Fibroblast of mammary gland (primary cell): ENCODE data around the gene NRXN3.

ENCODE experiments used
- DNase-seq: peaks from one replicate; pipeline ENCODE4 v3.0.0-alpha.2; 2010; ENCODE audit warnings: low read depth
- H3K4me3 ChIP-seq: 2 replicates; pipeline ENCODE4 v1.5.1; 2011; ENCODE audit warnings: low read depth, mild to moderate bottlenecking, low read length, moderate library complexity; ENCODE audit not compliant: control insufficient read depth
- TF ChIP-seq, protein P1 (sequence below): conservative IDR thresholded peaks from 2 replicates; pipeline ENCODE4 v1.5.1; 2011; ENCODE audit warnings: low read depth, low read length, inconsistent platforms; ENCODE audit not compliant: control insufficient read depth, insufficient read depth

The NRXN3 gene

DNA sequence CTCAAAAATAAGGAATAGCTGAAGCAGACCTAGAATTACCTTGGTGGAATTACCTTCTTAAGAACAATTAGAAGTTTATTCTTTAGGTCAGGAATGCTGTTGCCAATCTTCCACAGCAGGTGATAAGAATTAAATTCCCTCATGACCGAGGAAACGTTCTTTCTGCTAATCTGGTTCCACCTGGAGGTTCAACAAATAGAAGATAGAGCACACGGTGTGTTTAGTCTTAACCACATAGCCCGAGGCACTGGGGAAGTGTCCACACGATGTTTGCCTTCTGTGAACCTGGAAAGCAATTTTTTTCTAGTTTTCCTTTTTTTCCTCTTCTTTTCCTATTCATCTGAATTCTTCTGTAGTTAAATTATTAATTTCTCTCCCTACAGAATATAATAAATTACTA is 906.9 kb downstream of the NRXN3 start:
- no peak overlapping the region for H3K4me3 ChIP-seq
- TF ChIP-seq, protein P1, sequence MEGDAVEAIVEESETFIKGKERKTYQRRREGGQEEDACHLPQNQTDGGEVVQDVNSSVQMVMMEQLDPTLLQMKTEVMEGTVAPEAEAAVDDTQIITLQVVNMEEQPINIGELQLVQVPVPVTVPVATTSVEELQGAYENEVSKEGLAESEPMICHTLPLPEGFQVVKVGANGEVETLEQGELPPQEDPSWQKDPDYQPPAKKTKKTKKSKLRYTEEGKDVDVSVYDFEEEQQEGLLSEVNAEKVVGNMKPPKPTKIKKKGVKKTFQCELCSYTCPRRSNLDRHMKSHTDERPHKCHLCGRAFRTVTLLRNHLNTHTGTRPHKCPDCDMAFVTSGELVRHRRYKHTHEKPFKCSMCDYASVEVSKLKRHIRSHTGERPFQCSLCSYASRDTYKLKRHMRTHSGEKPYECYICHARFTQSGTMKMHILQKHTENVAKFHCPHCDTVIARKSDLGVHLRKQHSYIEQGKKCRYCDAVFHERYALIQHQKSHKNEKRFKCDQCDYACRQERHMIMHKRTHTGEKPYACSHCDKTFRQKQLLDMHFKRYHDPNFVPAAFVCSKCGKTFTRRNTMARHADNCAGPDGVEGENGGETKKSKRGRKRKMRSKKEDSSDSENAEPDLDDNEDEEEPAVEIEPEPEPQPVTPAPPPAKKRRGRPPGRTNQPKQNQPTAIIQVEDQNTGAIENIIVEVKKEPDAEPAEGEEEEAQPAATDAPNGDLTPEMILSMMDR = no peak
- no peak for DNase-seq

DNA sequence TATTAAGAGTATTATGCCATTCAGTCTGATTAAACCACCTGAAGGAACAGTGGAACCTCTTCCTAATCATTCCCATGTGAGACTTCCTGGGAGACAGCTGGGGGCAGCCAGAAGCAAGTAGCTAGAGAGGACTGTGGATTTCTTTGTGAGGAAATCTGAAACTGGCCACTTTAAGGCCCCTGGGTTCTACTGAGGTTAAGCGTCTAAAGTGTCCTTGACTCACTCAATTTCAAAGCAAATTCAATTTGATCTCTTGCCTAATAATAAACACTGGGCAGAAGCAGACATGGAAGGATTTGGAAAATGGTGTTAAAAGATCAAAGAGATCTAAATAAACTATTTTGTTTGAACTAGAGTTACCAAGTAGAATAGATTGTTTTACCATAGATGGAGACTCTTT is 909.9 kb downstream of the NRXN3 start:
- DNase-seq = no peak
- no peak overlapping the region for H3K4me3 ChIP-seq
- TF ChIP-seq, protein P1 = no peak

DNA sequence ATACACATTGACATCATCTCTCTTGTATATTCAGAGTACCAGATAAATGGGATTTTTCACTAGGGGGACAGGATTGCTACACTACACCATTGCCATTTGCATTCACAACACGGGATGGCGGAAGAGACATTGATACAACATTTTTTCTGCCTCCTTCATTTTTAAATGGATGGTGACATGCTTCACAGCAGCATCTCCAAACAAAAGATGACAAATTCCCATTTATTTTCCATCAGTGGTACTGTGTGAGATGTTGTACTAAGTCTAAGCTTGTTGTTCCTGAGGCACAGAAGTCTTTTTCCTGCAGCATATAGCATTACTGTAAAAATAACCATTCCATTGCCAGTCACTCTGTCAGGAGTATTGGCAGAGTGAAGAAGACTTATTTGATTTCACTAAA is 912.7 kb downstream of the NRXN3 start:
- DNase-seq = no peak
- TF ChIP-seq, protein P1 = no peak
- no peak overlapping the region for H3K4me3 ChIP-seq

DNA sequence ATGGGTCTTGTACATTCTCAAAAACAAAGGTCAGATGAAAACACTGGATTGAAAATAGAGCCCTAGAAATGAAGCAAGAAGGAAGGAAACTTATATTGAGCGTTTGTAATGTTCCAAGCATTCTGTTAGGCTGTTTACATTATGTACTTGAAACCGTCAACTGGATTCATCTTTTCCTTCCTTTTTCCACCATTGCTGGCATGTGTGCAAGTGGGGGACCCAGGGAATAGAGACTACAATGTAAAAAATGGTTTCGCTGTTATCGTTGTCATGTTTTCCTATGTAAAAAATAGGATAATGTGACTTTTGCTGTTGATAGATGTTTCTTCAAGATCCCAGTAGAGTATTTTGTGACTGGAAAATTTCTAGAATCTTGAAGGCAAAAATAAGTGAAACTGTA is 913.2 kb downstream of the NRXN3 start:
- no peak for DNase-seq
- TF ChIP-seq, protein P1 = no peak
- no peak overlapping the region for H3K4me3 ChIP-seq

DNA sequence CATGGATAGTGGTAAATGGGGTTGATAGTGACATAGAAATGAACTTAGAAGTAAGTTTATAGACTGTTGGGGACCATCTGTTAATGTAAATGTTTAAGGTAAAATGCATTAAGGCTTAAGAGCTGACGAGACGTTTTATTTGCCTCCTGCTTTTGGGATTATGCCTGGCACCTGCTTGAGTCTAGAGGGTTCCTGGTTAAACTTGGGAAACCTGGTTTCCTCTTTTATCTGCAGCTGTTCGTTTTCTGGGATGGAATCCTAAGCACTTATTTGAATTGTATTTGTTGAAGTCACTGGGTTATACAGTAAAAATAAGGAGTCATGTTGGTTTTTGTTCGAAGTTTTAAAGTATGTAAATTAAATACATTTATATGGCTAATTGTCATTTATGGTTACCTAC is 914.7 kb downstream of the NRXN3 start:
- DNase-seq = no peak
- TF ChIP-seq, protein P1 = no peak
- no peak overlapping the region for H3K4me3 ChIP-seq

DNA sequence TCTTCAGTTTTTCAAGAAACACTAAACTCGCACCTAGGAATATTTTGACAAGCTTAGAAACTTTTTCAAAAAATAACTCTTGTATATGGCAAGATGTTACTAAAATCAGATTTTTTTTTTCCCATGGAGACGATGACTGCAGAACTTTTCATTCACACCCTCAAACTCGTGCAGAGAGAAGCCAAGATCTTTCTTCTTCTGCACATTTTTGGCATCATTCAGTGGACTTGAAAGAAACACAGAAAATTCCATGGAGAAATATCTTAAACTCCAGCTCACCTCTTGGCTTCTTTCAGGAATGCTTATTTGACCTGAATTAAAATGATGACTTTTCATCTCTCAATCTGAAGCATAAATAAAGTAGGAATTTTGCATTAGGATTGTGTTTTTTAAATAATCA is 919.4 kb downstream of the NRXN3 start:
- no peak overlapping the region for H3K4me3 ChIP-seq
- TF ChIP-seq, protein P1 = no peak
- DNase-seq = no peak

DNA sequence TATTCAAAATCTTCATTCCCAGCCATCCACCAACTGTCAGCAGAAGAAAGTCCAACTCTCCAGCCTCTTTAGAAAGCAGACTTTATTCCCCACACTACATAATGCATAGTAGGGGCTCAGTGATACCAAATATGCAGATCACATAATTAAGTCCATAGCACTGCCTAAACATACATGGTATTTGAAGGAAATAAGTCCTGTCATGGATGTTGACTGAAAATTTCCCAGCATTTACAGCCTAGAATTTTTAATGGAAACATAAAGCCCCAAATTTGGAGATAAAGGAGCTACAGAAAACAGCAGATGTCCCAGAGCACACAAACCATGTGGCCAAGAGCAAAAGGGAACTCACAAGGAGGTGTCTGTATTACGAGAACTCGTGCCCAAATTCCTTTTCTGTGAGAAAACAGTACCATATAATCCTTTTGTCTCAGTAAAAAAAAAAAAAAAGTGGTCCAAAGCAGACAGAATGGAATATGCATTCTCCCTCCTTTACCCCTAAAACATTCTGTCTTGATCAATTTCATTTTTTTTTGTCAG is 920.5 kb downstream of the NRXN3 start:
- H3K4me3 ChIP-seq = no peak overlapping the region
- no peak for DNase-seq
- TF ChIP-seq, protein P1 = no peak
